ACC112 (cell line): ENCODE measurements around the gene TMEM182.

Experiments used
- H2AFZ ChIP-seq: fragments of 200-600 bp; sonication (generic); one replicate; pipeline ENCODE4 v1.6.0; 2017; ENCODE audit warnings: antibody characterized with exemption, low read length; ENCODE audit not compliant: unreplicated experiment
- H3K27ac ChIP-seq: fragments of 200-600 bp; sonication (generic); 2 replicates; pipeline ENCODE4 v1.5.1; 2014; ENCODE audit warnings: low read depth, mild to moderate bottlenecking, antibody characterized with exemption, low read length, moderate library complexity
- H3K27me3 ChIP-seq: fragments of 200-600 bp; sonication (generic); 2 replicates; pipeline ENCODE4 v1.6.1; 2014; ENCODE audit warnings: mild to moderate bottlenecking, antibody characterized with exemption, low read length, moderate library complexity, mixed read lengths; ENCODE audit not compliant: insufficient read depth
- H3K36me3 ChIP-seq: fragments of 200-600 bp; sonication (generic); 2 replicates; pipeline ENCODE4 v1.6.1; 2016; ENCODE audit warnings: mild to moderate bottlenecking, antibody characterized with exemption, low read length, moderate library complexity, mixed read lengths; ENCODE audit not compliant: insufficient read depth
- H3K4me1 ChIP-seq: fragments of 200-600 bp; sonication (generic); one replicate; pipeline ENCODE4 v1.6.1; 2016; ENCODE audit warnings: low read length, mixed read lengths; ENCODE audit not compliant: insufficient read depth, unreplicated experiment, control insufficient read depth
- H3K4me3 ChIP-seq: fragments of 200-600 bp; sonication (generic); 2 replicates; pipeline ENCODE4 v1.5.1; 2014; ENCODE audit warnings: mild to moderate bottlenecking, low read depth, low read length
- H3K79me2 ChIP-seq: fragments of 200-600 bp; sonication (generic); one replicate; pipeline ENCODE4 v1.6.0; 2016; ENCODE audit warnings: low read length; ENCODE audit not compliant: control insufficient read depth, unreplicated experiment, insufficient read depth

The TMEM182 gene, protein sequence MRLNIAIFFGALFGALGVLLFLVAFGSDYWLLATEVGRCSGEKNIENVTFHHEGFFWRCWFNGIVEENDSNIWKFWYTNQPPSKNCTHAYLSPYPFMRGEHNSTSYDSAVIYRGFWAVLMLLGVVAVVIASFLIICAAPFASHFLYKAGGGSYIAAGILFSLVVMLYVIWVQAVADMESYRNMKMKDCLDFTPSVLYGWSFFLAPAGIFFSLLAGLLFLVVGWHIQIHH

DNA sequence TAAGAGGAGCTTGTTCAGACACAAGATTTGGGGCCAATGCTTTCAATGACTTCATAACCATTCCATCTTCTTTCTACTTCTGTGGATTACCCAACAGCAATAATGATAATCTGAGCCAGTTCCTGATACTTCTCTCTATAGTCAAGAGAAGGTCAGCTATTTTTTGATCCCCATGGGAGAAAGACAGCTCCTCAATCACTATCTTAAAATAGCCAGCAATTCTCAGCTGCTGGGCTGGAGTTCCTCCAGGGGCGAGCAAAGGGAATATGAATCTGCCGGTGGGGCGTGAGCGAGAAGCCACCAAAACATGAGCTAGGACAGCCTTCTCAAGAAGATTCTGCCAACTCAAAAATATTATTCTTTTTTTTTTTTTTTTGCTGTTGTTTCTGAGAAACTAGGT is at the start of gene TMEM182:
TMEM182 (plus strand) TSS at position 269 of the 400 bp plus-strand sequence. CDS start 187 bp downstream, outside the sequence.
- no peaks in the 10 kb centered on the region for H3K27me3 ChIP-seq
- no peak within 1 kb of the TSS for H2AFZ ChIP-seq
- 0 out of 2 replicates have a peak, but pooled peaks cover 3% of the 10 kb centered on the region for H3K36me3 ChIP-seq
- H3K27ac ChIP-seq, result no peak within 1 kb of the TSS
- H3K79me2 ChIP-seq, result no peaks in the 10 kb centered on the region
- no peak within 1 kb of the TSS for H3K4me3 ChIP-seq
- peaks cover 5% of the 10 kb centered on the region for H3K4me1 ChIP-seq

DNA sequence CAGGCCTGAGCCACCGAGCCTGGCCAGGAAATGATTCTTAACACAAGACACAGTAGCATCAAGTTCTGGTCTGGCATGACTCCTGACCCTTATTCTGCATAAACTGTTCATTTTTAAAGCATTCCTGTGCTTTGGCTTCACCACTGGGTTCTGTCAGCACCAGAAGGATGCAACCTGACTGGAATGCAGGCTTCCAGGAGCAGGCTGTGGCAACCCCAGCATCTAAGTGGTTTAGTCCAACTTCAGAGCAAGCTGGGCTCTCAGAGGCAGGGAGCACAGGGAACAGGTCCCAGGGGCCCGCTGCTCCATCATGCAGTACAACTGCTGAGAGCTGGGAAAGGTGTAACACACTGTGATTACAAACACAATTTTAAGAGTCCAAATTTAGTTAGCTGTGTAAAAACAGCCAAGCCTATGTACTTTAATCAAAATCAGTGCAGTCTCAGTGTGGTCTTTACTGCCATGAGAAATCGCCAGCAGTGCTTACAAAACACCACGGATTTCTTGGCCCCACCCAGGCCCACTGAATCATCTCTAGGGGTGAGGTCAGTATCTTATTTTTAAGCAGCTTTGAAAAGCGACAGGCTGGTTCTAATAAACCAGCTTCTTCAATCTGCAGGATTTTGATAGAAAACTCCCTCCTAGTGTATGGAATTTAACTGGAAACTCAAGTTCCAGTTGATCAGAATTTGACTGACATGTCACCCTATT is 44.4 kb upstream of the TMEM182 start:
- H3K27me3 ChIP-seq, result no peaks in the 10 kb centered on the region
- no peak overlapping the region for H3K27ac ChIP-seq
- peaks cover 10% of the 10 kb centered on the region for H3K4me1 ChIP-seq
- no peak overlapping the region for H3K4me3 ChIP-seq
- no peaks in the 10 kb centered on the region; the same call in 1 of the 2 replicates for H3K36me3 ChIP-seq
- H3K79me2 ChIP-seq, result no peaks in the 10 kb centered on the region
- H2AFZ ChIP-seq, result no peak overlapping the region

DNA sequence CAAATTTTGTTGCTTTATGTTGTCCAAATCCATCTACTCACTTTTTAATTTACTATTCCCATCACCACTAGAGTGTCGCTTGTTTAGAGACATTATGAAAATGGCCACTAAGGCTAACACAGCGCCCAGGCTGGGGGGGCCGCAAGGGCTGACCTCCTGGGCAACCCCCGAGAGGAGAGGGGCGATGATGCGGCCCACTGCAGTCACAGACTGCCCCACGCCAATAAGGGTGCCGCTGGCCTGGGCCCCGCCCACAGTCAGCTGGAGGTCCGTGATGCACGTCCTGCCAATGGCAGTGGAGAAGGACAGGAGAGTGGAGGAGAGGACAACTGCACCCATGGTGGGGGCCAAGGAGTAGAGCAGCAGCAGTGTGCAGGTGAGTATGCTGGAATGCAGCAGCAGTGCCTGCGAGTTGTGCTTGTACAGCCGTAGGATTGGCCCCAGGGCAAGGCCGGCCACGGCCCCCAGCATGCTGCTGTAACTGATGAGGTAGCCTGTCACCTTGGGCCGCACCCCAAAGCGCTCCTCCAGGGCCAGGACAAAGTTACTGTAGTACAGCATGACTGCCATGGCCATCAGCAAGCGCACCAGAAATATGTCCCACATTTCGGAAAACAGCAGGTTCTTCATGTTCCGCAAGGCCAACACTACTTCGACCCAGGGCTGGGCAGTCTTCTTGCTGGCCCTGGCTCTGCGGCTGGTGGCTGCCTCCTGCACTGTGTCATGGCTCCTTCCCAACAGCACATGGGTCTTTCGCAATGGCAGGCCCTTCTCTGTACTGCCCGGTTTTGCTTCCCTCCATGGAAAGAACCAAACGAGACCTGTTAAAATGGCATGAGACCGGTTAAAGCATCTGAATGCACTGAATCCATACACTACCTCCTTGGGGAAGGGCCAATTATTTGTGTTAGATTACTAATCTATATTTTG is 43.2 kb upstream of the TMEM182 start:
- Histone ChIP-seq H3K4me3 (no peak overlapping the region), H3K4me1 (peaks cover 10% of the 10 kb centered on the region), H2AFZ (no peak overlapping the region), H3K36me3 (peaks cover 4% of the 10 kb centered on the region), H3K79me2 (no peaks in the 10 kb centered on the region), H3K27ac (no peak overlapping the region), H3K27me3 (no peaks in the 10 kb centered on the region)

DNA sequence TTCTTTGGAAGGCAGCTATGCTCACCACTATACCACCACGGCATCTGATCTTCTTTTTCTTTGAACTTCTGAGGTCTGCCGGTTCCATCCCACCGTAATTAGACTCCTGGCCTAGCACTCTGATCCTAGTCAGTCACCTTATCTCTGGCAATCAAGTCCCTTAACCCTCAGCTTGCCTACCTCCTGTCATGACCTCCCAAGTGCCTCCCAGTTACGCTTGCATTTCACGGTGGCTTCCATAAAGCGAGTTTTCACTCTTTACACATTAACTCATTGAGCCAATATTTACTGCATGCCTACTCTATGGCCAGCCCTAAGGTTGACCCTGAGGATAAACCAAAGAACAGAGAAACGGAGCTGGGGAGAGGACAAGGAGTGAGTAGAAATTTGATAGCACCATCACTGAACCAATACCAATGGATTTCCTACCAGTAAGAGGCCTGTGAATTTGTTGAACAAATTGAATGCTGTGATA is 37.8 kb upstream of the TMEM182 start:
- Histone ChIP-seq H3K79me2 (no peaks in the 10 kb centered on the region), H3K4me1 (peaks cover 7% of the 10 kb centered on the region), H2AFZ (no peak overlapping the region), H3K4me3 (no peak overlapping the region), H3K27me3 (no peaks in the 10 kb centered on the region), H3K36me3 (peaks cover 4% of the 10 kb centered on the region; the same call in 1 of the 2 replicates), H3K27ac (no peak overlapping the region)

DNA sequence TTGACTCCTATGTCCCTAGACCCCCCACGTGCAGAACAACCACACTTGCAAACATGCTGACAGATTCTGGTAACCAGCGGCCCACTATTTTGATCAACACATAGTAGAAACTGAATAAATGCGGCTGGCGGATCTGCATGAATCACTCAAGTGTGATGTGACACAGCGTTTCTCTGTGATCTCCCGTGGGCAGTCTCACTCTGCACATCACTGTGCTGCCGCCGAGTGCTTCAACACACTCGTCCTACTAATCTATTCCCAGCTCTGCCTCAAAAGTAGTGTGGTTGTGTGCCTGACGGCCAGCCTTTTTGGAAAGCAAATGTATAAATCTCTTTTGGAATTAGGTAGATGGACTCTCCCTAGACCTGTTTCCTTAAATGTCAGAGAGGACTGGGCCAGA is 37.3 kb upstream of the TMEM182 start:
- H3K27me3 ChIP-seq, result no peaks in the 10 kb centered on the region
- no peak overlapping the region for H3K27ac ChIP-seq
- peaks cover 7% of the 10 kb centered on the region for H3K4me1 ChIP-seq
- H3K36me3 ChIP-seq, result peaks cover 4% of the 10 kb centered on the region; the same call in 1 of the 2 replicates
- H3K79me2 ChIP-seq, result no peaks in the 10 kb centered on the region
- no peak overlapping the region for H3K4me3 ChIP-seq
- H2AFZ ChIP-seq, result no peak overlapping the region

DNA sequence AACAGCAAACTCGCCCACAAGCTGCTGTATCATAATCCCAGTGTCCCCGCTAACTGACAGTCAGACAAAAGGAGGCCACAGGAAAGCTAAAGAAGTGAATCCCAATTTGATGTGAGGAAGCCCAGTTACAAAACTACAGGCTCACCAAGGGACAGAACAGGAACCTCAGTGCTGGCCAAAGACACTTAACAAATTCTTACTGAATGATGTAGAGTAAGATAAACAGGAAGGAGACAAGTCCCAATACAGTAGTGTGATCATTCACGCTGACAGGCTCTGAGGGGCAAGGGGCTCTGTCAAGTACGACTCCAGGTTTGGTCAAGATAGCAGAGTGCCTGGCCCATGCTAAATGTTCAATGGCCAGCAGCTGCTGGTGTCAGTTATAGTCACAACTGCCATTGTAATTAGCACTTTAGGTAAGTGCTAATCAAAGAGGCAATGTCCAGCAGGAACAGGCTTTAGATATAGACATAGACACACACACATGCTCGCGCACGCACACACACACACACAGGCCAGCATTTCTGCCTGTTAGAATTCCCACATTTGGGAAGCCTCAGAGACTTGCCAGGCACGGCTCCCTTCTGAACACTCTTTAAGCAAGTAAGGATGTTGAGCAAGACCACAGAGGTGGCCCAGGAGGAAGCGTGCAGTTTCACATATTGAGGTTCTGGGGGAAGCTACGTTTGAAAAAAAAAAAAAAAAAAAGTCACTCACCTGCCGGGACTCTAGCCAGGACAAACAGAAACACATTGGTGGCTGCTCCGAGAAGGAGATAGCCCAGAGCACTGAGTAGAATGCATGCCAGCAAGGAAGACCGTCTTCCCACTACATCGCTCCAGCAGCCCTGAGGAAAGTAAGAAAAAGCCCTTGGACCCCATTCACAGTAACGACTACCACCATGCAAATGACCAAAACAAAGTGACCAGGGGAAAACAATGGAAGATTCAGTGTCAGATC is 35.4 kb upstream of the TMEM182 start:
- Histone ChIP-seq H2AFZ (no peak overlapping the region), H3K27me3 (no peaks in the 10 kb centered on the region), H3K79me2 (no peaks in the 10 kb centered on the region), H3K36me3 (peaks cover 4% of the 10 kb centered on the region; the same call in 1 of the 2 replicates), H3K27ac (no peak overlapping the region), H3K4me1 (peaks cover 7% of the 10 kb centered on the region), H3K4me3 (no peak overlapping the region)

DNA sequence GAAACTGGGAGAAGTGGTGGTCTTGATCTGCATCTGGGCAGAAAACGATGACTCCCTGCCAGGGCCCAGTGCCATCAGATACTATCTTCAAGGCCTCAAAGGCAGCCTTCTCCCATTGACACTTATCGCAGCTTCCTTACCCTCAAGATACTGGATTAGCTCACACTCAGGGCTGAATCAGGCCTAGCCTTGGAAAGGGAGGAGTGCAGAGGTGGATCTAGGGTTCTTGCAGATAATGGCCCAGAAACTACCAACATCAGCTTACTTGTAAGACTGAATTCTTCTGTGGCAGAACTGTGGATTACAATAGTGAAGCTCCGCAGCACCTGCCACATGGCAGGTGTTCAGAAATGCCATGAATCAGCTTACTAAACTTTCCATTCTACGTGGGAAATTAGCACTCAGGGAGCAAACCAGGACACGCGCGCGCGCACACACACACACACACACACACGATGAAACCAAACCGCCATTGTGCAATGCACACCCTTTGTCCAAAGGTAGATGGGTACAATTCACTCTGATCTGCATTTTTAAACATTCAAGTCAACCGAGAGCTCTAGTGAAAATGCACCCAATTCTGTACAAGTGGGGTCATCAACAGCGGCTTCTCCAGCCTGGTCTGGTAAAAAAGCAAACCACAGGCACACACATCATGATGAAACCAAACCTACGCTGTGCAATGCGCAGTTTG is 26.3 kb upstream of the TMEM182 start:
- Histone ChIP-seq H3K27me3 (no peaks in the 10 kb centered on the region), H3K4me1 (peaks cover 12% of the 10 kb centered on the region), H3K4me3 (peak overlapping the region; percentile 88), H3K36me3 (no peaks in the 10 kb centered on the region), H3K27ac (no peak overlapping the region), H2AFZ (no peak overlapping the region), H3K79me2 (peaks cover 14% of the 10 kb centered on the region)

DNA sequence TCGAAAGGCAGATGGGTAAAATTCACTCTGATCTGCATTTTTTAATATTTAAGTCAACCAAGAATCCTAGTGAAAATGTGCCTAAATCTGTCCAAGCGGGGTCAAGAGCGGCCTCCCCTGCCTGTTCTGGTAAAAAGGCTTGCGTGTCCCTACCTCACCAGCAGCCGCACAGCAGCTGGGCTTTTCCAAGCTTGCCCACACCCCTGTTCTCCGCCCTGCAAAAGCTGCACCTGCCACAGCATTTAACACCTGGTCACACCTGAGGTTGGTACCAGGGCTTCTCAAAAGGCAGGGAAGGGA is 25.8 kb upstream of the TMEM182 start:
- H3K27ac ChIP-seq, result no peak overlapping the region
- H2AFZ ChIP-seq, result peak overlapping the region; percentile 99
- no peaks in the 10 kb centered on the region for H3K36me3 ChIP-seq
- peaks cover 14% of the 10 kb centered on the region for H3K79me2 ChIP-seq
- no peaks in the 10 kb centered on the region for H3K27me3 ChIP-seq
- H3K4me3 ChIP-seq, result peak overlapping the region; percentile 88
- H3K4me1 ChIP-seq, result peaks cover 12% of the 10 kb centered on the region

DNA sequence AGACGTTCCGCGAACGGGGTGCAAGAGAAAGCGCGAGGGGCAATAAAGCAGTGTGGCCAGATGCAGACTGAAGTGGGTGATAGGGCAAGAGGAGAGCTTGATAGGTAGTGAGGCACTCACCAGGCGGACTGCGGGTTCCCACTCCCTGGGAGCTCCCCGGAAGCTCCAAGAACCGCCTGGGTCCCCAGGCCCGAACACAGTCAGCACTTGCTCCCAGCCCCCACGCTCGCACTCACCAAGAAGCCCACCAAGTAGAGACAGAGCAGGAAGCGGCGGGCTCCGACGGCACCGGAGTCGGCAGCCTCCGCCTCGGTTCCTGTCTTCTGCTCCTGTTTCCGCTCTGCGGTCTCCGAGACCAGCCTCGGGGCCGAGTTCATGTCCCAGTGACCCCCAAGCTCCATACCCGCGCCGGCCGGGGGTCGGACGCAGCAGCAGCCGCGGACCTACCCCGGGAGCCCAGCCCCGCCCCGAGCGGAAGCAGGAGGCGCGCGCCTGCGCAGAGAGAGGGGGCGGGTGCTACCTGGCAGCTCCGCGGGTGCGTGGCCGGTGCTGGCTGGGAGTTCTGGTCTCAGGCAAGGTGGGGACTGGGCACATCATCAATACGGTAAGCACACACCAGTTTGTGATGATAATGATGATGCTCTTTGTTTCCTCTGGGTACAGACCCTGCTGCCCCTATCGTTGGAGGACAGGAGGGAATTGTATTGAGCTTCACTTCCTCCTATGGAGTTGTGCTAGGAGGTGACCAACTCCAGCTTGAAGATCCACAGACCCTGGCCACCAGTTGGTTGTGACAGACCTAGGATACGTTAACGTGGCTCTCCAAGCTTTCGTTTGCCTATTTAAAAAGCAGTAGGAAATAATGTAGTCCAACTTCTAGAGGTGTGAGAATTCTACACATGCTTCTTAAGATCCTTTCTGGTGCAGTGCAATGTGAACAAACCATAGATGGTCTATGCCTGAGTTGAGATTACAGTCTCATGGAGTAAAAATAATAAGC is 25.1 kb upstream of the TMEM182 start:
- H3K27me3 ChIP-seq, result no peaks in the 10 kb centered on the region
- H3K36me3 ChIP-seq, result no peaks in the 10 kb centered on the region
- peaks cover 14% of the 10 kb centered on the region for H3K79me2 ChIP-seq
- H3K27ac ChIP-seq, result no peak overlapping the region
- peaks cover 12% of the 10 kb centered on the region for H3K4me1 ChIP-seq
- peak overlapping the region; percentile 88 for H3K4me3 ChIP-seq
- peak overlapping the region; percentile 99 for H2AFZ ChIP-seq
